Right hindlimb (tissue), 1 donor: ENCODE measurements around the gene SMS.

Experiments
- DNase-seq: peaks from one replicate; pipeline ENCODE4 v3.0.0-alpha.2; 2018

SMS gene

GRCh38 chrX:21985332-21985777 is 44.8 kb downstream of the SMS start:
- peak; percentile 75 for DNase-seq

- DNase-seq, result no peak
These were observed 46.1 kb downstream of the SMS start for GRCh38 chrX:21986596-21986995.

GRCh38 chrX:21989384-21989783 is 48.9 kb downstream of the SMS start:
- no peak for DNase-seq

GRCh38 chrX:21990832-21991231 is 50.3 kb downstream of the SMS start:
- peak; percentile 26 for DNase-seq

GRCh38 chrX:21991504-21991903 is 51.0 kb downstream of the SMS start:
- no peak for DNase-seq

GRCh38 chrX:21993265-21993664 is 52.8 kb downstream of the SMS start:
- no peak for DNase-seq

- DNase-seq, result peak; percentile 21
These were observed 56.5 kb downstream of the SMS start for GRCh38 chrX:21996872-21997455.

GRCh38 chrX:21998037-21998436 is 57.5 kb downstream of the SMS start:
- DNase-seq, result no peak

GRCh38 chrX:22004866-22005265 is 64.4 kb downstream of the SMS start:
- DNase-seq, result no peak

GRCh38 chrX:22012051-22012450 is 71.5 kb downstream of the SMS start:
- no peak for DNase-seq

GRCh38 chrX:22012931-22013330 is 72.4 kb downstream of the SMS start:
- DNase-seq, result no peak

GRCh38 chrX:22015139-22015750 is 74.7 kb downstream of the SMS start:
- DNase-seq, result no peak

- DNase-seq, result peak; percentile 66
These were observed 81.3 kb downstream of the SMS start for GRCh38 chrX:22021751-22022324.

- DNase-seq, result no peak
These were observed 84.1 kb downstream of the SMS start for GRCh38 chrX:22024577-22024976.

- DNase-seq, result no peak
These were observed 85.2 kb downstream of the SMS start for GRCh38 chrX:22025751-22026150.

- no peak for DNase-seq
These were observed 86.2 kb downstream of the SMS start for GRCh38 chrX:22026731-22027130.

GRCh38 chrX:22032084-22032483 is 91.6 kb downstream of the SMS start, which contains the start of gene PHEX:
TSS of gene PHEX (plus strand) at chrX:22032325. CDS start at chrX:22033006, 681 bp downstream.
- no peak for DNase-seq

GRCh38 chrX:22032506-22032905 is 92.0 kb downstream of the SMS start:
- no peak for DNase-seq

- DNase-seq, result no peak
These were observed 93.3 kb downstream of the SMS start for GRCh38 chrX:22033818-22034217.

- no peak for DNase-seq
These were observed 94.7 kb downstream of the SMS start for GRCh38 chrX:22035236-22035635.

GRCh38 chrX:22037225-22037624 is 96.7 kb downstream of the SMS start:
- DNase-seq, result no peak

GRCh38 chrX:22037911-22038537 is 97.5 kb downstream of the SMS start:
- no peak for DNase-seq

GRCh38 chrX:22039541-22039940 is 99.0 kb downstream of the SMS start:
- DNase-seq, result no peak

- no peak for DNase-seq
These were observed 99.7 kb downstream of the SMS start for GRCh38 chrX:22040184-22040583.
